HepG2 (cell line): ENCODE data around the gene NAB2. TPM values are rescaled to one million over a fixed set of nuclear protein-coding genes. Genes with fewer than 3 reads are reported as not detected.

Experiments used
- ARID2 ChIP-seq: sonication (generic); formaldehyde crosslinking; IDR thresholded peaks from 2 replicates; pipeline ENCODE4 v1.8.1; 2022; ENCODE audit warnings: mild to moderate bottlenecking, missing genetic modification reagents, borderline replicate concordance
- CAMTA2 ChIP-seq: sonication (generic); formaldehyde crosslinking; IDR thresholded peaks from 2 replicates; pipeline ENCODE4 v1.4.0; 2020; ENCODE audit warnings: mild to moderate bottlenecking, missing genetic modification reagents, borderline replicate concordance
- CENPT ChIP-seq: sonication (generic); formaldehyde crosslinking; IDR thresholded peaks from 2 replicates; pipeline ENCODE4 v1.8.0; 2022; ENCODE audit warnings: low read depth, mild to moderate bottlenecking, moderate library complexity, missing genetic modification reagents
- IKZF4 ChIP-seq: sonication (generic); formaldehyde crosslinking; IDR thresholded peaks from 2 replicates; pipeline ENCODE4 v1.5.1; 2020; ENCODE audit warnings: borderline replicate concordance, mild to moderate bottlenecking, low read depth, missing genetic modification reagents; ENCODE audit errors: not compliant biosample characterization
- PHF21A ChIP-seq: sonication (generic); formaldehyde crosslinking; IDR thresholded peaks from 2 replicates; pipeline ENCODE4 v1.5.0; 2020; ENCODE audit warnings: mild to moderate bottlenecking, missing genetic modification reagents
- REXO4 ChIP-seq: sonication (generic); formaldehyde crosslinking; IDR thresholded peaks from 2 replicates; pipeline ENCODE4 v1.8.0; 2022; ENCODE audit warnings: missing genetic modification reagents, mild to moderate bottlenecking, borderline replicate concordance
- SNAI1 ChIP-seq: sonication (generic); formaldehyde crosslinking; IDR thresholded peaks from 2 replicates; pipeline ENCODE4 v1.5.0; 2020; ENCODE audit warnings: mild to moderate bottlenecking, missing genetic modification reagents, borderline replicate concordance
- XRCC5 ChIP-seq: fragments of 200-400 bp; formaldehyde crosslinking; optimal IDR thresholded peaks from 2 replicates; pipeline ENCODE3; 2017; ENCODE audit warnings: mild to moderate bottlenecking, low read length
- ZBTB7A ChIP-seq: sonication (generic); formaldehyde crosslinking; IDR thresholded peaks from 2 replicates; pipeline ENCODE4 v1.8.0; 2022; ENCODE audit warnings: mild to moderate bottlenecking, missing genetic modification reagents
- ZFP41 ChIP-seq: sonication (generic); formaldehyde crosslinking; IDR thresholded peaks from 2 replicates; pipeline ENCODE4 v1.4.0; 2020; ENCODE audit warnings: mild to moderate bottlenecking, missing genetic modification reagents, borderline replicate concordance
- ZFYVE20 ChIP-seq: sonication (generic); formaldehyde crosslinking; IDR thresholded peaks from 2 replicates; pipeline ENCODE4 v1.8.0; 2023; ENCODE audit warnings: low read depth, mild to moderate bottlenecking, moderate library complexity, missing genetic modification reagents, borderline replicate concordance
- ZNF546 ChIP-seq: sonication (generic); formaldehyde crosslinking; conservative IDR thresholded peaks from 2 replicates; pipeline ENCODE4 v1.8.1; 2023; ENCODE audit warnings: mild to moderate bottlenecking, missing genetic modification reagents
- ZZZ3 ChIP-seq: sonication (generic); formaldehyde crosslinking; IDR thresholded peaks from 2 replicates; pipeline ENCODE4 v1.4.0; 2020; ENCODE audit warnings: missing genetic modification reagents, mild to moderate bottlenecking, borderline replicate concordance
- polyA plus RNA-seq, 8 experiments: library from polyadenylated mRNA; depleted of rRNA in 3 of 8; stranded (reverse) in 7 of 8; unstranded in 1 of 8; fragments of >200 nt; fragmentation: Illumina TruSeq in 4 of 8; extraction: Trizol in 4 of 8; gene quantifications; 2 replicates each; pipeline versions ENCODE4 v1.2.1 to v1.2.3, GENCODE V29; 2011 to 2016; ENCODE audit warnings: low read depth in 4 of 8, missing spikeins in 1 of 8, mixed read lengths in 1 of 8; ENCODE audit not compliant: insufficient read depth in 1 of 8
- total RNA-seq, 5 experiments: library from RNA; depleted of rRNA; stranded (reverse); fragments of >200 nt; fragmentation: Illumina TruSeq; extraction: Trizol; gene quantifications; 2 replicates each; pipeline ENCODE4 v1.2.3, GENCODE V29; 2016; ENCODE audit warnings: low read depth in 1 of 5
- TF ChIP-seq, protein P1 (sequence below), 2 experiments: sonication (generic) in 1 of 2; formaldehyde crosslinking in 1 of 2; IDR thresholded peaks; 2 replicates each; pipeline versions ENCODE4 v1.4.0 to v1.6.1; 2018 to 2020; ENCODE audit warnings: missing genetic modification reagents in 2 of 2, borderline replicate concordance in 1 of 2, low read depth in 1 of 2, mild to moderate bottlenecking in 1 of 2, missing biosample characterization in 1 of 2
- TF ChIP-seq, protein P2 (sequence below): sonication (generic); formaldehyde crosslinking; IDR thresholded peaks from 2 replicates; pipeline ENCODE4 v1.4.0; 2020; ENCODE audit warnings: missing genetic modification reagents
- TF ChIP-seq, protein P3 (sequence below), 2 experiments: fragments of 450-650 bp in 1 of 2; sonication (generic) in 1 of 2; formaldehyde crosslinking; IDR thresholded peaks; 2 replicates each; pipeline versions ENCODE4 v1.5.0 to v1.8.0; 2020 to 2022; ENCODE audit warnings: mild to moderate bottlenecking in 1 of 2, missing genetic modification reagents in 1 of 2
- TF ChIP-seq, protein P4 (sequence below): sonication (generic); formaldehyde crosslinking; IDR thresholded peaks from 2 replicates; pipeline ENCODE4 v1.4.0; 2020; ENCODE audit warnings: missing genetic modification reagents, borderline replicate concordance

Gene NAB2
- total and polyA plus RNA-seq, 2 of the 13 experiments (the other 11 are each of a cell fraction or from before 2014, with no cell fraction given) = 11.7 to 12.9 TPM

DNA sequence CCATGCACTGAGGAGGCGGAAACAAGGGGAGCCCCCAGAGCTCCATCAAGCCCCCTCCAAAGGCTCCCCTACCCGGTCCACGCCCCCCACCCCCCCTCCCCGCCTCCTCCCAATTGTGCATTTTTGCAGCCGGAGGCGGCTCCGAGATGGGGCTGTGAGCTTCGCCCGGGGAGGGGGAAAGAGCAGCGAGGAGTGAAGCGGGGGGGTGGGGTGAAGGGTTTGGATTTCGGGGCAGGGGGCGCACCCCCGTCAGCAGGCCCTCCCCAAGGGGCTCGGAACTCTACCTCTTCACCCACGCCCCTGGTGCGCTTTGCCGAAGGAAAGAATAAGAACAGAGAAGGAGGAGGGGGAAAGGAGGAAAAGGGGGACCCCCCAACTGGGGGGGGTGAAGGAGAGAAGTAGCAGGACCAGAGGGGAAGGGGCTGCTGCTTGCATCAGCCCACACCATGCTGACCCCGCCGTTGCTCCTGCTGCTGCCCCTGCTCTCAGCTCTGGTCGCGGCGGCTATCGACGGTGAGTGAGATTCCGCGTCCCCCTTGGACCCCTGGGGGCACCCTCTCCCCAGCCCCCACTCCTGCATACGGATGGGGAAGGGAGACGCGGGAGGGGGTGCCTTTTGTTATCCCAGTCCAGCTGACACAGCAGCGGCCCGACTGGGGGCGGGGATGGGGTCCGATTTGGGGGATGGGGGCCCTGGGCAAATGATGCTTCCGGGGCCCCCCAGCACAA, 39.8 kb downstream of the NAB2 start (continued):
- TF ChIP-seq SNAI1 (CRISPR knock-in tag) (0 out of 2 replicates have a peak, but pooled peaks have one; percentile 5), IKZF4 (CRISPR knock-in tag) (no peak), REXO4 (no peak), PHF21A (no peak), ZFYVE20 (CRISPR knock-in tag) (no peak), ZNF546 (0 out of 2 replicates have a peak, but pooled peaks have one; percentile 42), CAMTA2 (CRISPR knock-in tag) (no peak), ZFP41 (CRISPR knock-in tag) (no peak), ARID2 (CRISPR knock-in tag) (no peak), CENPT (CRISPR knock-in tag) (no peak), XRCC5 (no peak), ZZZ3 (CRISPR knock-in tag) (no peak), ZBTB7A (CRISPR knock-in tag) (0 out of 2 replicates have a peak, but pooled peaks have one; percentile 23)
- TF ChIP-seq, protein P1, sequence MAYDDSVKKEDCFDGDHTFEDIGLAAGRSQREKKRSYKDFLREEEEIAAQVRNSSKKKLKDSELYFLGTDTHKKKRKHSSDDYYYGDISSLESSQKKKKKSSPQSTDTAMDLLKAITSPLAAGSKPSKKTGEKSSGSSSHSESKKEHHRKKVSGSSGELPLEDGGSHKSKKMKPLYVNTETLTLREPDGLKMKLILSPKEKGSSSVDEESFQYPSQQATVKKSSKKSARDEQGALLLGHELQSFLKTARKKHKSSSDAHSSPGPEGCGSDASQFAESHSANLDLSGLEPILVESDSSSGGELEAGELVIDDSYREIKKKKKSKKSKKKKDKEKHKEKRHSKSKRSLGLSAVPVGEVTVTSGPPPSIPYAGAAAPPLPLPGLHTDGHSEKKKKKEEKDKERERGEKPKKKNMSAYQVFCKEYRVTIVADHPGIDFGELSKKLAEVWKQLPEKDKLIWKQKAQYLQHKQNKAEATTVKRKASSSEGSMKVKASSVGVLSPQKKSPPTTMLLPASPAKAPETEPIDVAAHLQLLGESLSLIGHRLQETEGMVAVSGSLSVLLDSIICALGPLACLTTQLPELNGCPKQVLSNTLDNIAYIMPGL (CRISPR knock-in tag; IDR thresholded peaks at IDR 0.05; ENCODE audit: borderline replicate concordance in 1 of 2, low read depth in 1 of 2) = 0 out of 4 replicates have a peak, but pooled peaks have one; percentile 7 to 11
- TF ChIP-seq, protein P2, sequence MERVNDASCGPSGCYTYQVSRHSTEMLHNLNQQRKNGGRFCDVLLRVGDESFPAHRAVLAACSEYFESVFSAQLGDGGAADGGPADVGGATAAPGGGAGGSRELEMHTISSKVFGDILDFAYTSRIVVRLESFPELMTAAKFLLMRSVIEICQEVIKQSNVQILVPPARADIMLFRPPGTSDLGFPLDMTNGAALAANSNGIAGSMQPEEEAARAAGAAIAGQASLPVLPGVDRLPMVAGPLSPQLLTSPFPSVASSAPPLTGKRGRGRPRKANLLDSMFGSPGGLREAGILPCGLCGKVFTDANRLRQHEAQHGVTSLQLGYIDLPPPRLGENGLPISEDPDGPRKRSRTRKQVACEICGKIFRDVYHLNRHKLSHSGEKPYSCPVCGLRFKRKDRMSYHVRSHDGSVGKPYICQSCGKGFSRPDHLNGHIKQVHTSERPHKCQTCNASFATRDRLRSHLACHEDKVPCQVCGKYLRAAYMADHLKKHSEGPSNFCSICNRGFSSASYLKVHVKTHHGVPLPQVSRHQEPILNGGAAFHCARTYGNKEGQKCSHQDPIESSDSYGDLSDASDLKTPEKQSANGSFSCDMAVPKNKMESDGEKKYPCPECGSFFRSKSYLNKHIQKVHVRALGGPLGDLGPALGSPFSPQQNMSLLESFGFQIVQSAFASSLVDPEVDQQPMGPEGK (CRISPR knock-in tag) = peak; percentile 71; the same call in 1 of the 2 replicates
- TF ChIP-seq, protein P3, sequence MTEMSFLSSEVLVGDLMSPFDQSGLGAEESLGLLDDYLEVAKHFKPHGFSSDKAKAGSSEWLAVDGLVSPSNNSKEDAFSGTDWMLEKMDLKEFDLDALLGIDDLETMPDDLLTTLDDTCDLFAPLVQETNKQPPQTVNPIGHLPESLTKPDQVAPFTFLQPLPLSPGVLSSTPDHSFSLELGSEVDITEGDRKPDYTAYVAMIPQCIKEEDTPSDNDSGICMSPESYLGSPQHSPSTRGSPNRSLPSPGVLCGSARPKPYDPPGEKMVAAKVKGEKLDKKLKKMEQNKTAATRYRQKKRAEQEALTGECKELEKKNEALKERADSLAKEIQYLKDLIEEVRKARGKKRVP (CRISPR knock-in tag; IDR thresholded peaks at IDR 0.05) = peak in 1 of 2 experiments; percentile 24; a peak in 1 of 4 replicates
- TF ChIP-seq, protein P4, sequence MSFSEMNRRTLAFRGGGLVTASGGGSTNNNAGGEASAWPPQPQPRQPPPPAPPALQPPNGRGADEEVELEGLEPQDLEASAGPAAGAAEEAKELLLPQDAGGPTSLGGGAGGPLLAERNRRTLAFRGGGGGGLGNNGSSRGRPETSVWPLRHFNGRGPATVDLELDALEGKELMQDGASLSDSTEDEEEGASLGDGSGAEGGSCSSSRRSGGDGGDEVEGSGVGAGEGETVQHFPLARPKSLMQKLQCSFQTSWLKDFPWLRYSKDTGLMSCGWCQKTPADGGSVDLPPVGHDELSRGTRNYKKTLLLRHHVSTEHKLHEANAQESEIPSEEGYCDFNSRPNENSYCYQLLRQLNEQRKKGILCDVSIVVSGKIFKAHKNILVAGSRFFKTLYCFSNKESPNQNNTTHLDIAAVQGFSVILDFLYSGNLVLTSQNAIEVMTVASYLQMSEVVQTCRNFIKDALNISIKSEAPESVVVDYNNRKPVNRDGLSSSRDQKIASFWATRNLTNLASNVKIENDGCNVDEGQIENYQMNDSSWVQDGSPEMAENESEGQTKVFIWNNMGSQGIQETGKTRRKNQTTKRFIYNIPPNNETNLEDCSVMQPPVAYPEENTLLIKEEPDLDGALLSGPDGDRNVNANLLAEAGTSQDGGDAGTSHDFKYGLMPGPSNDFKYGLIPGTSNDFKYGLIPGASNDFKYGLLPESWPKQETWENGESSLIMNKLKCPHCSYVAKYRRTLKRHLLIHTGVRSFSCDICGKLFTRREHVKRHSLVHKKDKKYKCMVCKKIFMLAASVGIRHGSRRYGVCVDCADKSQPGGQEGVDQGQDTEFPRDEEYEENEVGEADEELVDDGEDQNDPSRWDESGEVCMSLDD (CRISPR knock-in tag) = peak; percentile 68; the same call in 1 of the 2 replicates
